ENCODE measurements around the gene ABTB1. TPM values are rescaled to one million over a fixed set of nuclear protein-coding genes. Genes with fewer than 3 reads are reported as not detected.

Gene ABTB1
- total and polyA plus RNA-seq, 2 donors (not counting 1 experiment from before 2014, with no cell fraction given): 141 to 259 TPM

DNA sequence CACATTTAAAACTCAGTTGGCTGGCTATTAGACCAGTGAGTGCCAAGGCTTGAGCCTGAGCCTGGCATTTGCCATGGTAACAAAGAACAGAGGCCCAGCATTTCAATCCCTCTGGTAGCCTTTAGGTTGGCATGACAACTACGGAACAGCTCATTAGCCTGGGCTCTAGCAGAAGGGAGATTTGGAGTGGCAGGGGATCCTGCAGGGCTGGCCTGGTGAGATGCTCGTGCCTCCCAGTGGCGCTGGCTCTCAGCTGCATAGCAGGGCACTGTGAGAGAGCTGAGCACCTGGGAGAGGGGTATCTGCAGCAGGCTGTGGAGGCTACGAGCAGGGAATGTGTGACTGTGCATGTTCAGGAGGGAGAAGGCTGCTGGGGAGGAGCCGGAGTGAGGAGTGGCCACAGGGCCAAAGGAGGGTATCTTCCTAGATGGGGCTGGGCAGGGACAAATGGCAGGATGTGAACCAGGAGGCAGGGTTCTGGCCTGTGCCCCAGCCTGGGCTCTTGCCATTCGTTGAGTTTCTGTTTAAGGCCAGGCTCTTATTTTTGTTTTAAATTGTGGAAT, 5.6 kb upstream of the ABTB1 start:
- no peaks in the 10 kb centered on the region for H3K9me3 ChIP-seq (ENCODE audit: control extremely low read depth in 1 of 3, control insufficient read depth in 2 of 3, insufficient read depth in 1 of 3, low read length in 2 of 3)
- Mint-ChIP-seq H3K27me3 (no peaks in the 10 kb centered on the region), H3K9me3 (ENCODE audit: insufficient read depth) (no peaks in the 10 kb centered on the region), H3K27ac (no peak overlapping the region), H3K4me1 (peaks cover 9% of the 10 kb centered on the region), H3K4me3 (no peak overlapping the region)
- H4K20me1 ChIP-seq (ENCODE audit: control insufficient read depth, insufficient read depth, low read length, poor library complexity, severe bottlenecking): no peaks in the 10 kb centered on the region
- no peak overlapping the region for H3K9ac ChIP-seq (ENCODE audit: low read length)
- no peak overlapping the region for H3K27ac ChIP-seq (ENCODE audit: low read length in 2 of 2)
- intact Hi-C loops (cut with micrococcal nuclease): no loop called here
- no peak overlapping the region for H3K4me3 ChIP-seq (ENCODE audit: control extremely low read depth in 1 of 5, extremely low read depth in 1 of 5, insufficient read depth in 1 of 5, low read depth in 2 of 5, low read length in 4 of 5)
- no peaks in the 10 kb centered on the region for H3K27me3 ChIP-seq (replicated peaks in 1 of 4; ENCODE audit: control extremely low read depth in 1 of 4, control insufficient read depth in 3 of 4, insufficient read depth in 4 of 4, low read length in 3 of 4)
- no peak overlapping the region for H2AFZ ChIP-seq (ENCODE audit: insufficient read depth, low read depth, low read length, poor library complexity, severe bottlenecking)
- DNase-seq (no peak), ATAC-seq (ENCODE audit: low read depth) (no peak)
- CTCF ChIA-PET: interaction anchor here (1.9 kb wide), 1 partner anchor 29 kb away, joined by 4 read pairs; no protein-coding TSS in a partner anchor
- H3K4me1 ChIP-seq (ENCODE audit: control insufficient read depth in 2 of 2, insufficient read depth in 2 of 2, low read length in 2 of 2): peaks cover 7 to 9% of the 10 kb centered on the region in 2 donors
- 94% methylated on average over 5 of the region's 6 CpGs for WGBS (ENCODE audit: insufficient coverage)
- no peak for TF ChIP-seq EZH2 (IDR thresholded peaks at IDR 0.05; ENCODE audit: borderline replicate concordance, insufficient read depth, low read depth, low read length, poor library complexity, severe bottlenecking)
- TF ChIP-seq, protein P1, sequence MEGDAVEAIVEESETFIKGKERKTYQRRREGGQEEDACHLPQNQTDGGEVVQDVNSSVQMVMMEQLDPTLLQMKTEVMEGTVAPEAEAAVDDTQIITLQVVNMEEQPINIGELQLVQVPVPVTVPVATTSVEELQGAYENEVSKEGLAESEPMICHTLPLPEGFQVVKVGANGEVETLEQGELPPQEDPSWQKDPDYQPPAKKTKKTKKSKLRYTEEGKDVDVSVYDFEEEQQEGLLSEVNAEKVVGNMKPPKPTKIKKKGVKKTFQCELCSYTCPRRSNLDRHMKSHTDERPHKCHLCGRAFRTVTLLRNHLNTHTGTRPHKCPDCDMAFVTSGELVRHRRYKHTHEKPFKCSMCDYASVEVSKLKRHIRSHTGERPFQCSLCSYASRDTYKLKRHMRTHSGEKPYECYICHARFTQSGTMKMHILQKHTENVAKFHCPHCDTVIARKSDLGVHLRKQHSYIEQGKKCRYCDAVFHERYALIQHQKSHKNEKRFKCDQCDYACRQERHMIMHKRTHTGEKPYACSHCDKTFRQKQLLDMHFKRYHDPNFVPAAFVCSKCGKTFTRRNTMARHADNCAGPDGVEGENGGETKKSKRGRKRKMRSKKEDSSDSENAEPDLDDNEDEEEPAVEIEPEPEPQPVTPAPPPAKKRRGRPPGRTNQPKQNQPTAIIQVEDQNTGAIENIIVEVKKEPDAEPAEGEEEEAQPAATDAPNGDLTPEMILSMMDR (IDR thresholded peaks at IDR 0.05): no peak
- H3K36me3 ChIP-seq (replicated peaks in 1 of 2; ENCODE audit: control extremely low read depth in 1 of 2, control insufficient read depth in 1 of 2, extremely low read depth in 1 of 2, insufficient read depth in 2 of 2, low read length in 1 of 2): no peaks in the 10 kb centered on the region
- no peak overlapping the region for H3K4me2 ChIP-seq (replicated peaks; ENCODE audit: low read depth, low read length, poor library complexity, severe bottlenecking)
- H3K79me2 ChIP-seq (ENCODE audit: control insufficient read depth, insufficient read depth, low read length): peaks cover 7% of the 10 kb centered on the region
- POLR2A ChIA-PET: no interaction called here

DNA sequence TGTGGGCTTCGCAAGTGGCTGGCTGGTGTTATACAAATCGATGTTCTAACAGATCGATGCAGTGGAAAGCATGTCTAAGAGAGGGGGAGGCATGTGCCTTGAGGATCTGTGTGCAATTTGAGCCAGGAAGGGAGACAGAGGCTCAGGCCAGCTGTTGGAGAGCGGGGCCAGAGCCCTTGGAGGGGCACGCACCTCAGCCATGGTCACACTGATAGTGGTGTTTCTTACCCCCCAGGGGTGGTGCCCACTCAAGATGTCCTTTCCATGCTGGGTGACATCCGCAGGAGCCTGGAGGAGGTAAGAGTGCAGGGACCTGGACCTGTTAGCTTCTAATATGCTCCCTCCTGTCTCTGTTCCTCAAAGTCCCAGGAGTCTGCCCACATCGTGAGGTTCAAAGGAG, 3.8 kb upstream of the ABTB1 start:
- Histone ChIP-seq H3K79me2 (ENCODE audit: control insufficient read depth, insufficient read depth, low read length) (peaks cover 20% of the 10 kb centered on the region), H4K20me1 (ENCODE audit: control insufficient read depth, insufficient read depth, low read length, poor library complexity, severe bottlenecking) (peaks cover 8% of the 10 kb centered on the region), H3K4me3 (ENCODE audit: control extremely low read depth in 1 of 5, extremely low read depth in 1 of 5, insufficient read depth in 1 of 5, low read depth in 2 of 5, low read length in 4 of 5) (no peak overlapping the region), H3K4me2 (replicated peaks; ENCODE audit: low read depth, low read length, poor library complexity, severe bottlenecking) (no peak overlapping the region), H3K9ac (ENCODE audit: low read length) (no peak overlapping the region), H2AFZ (ENCODE audit: insufficient read depth, low read depth, low read length, poor library complexity, severe bottlenecking) (no peak overlapping the region), H3K9me3 (ENCODE audit: control extremely low read depth in 1 of 3, control insufficient read depth in 2 of 3, insufficient read depth in 1 of 3, low read length in 2 of 3) (no peaks in the 10 kb centered on the region), H3K27me3 (replicated peaks in 1 of 4; ENCODE audit: control extremely low read depth in 1 of 4, control insufficient read depth in 3 of 4, insufficient read depth in 4 of 4, low read length in 3 of 4) (no peaks in the 10 kb centered on the region), H3K27ac (ENCODE audit: low read length in 2 of 2) (no peak overlapping the region), H3K36me3 (replicated peaks in 1 of 2; ENCODE audit: control extremely low read depth in 1 of 2, control insufficient read depth in 1 of 2, extremely low read depth in 1 of 2, insufficient read depth in 2 of 2, low read length in 1 of 2) (no peaks in the 10 kb centered on the region), H3K4me1 (ENCODE audit: control insufficient read depth in 2 of 2, insufficient read depth in 2 of 2, low read length in 2 of 2) (peaks cover 13 to 17% of the 10 kb centered on the region in 2 donors)
- no peak for ATAC-seq (ENCODE audit: low read depth)
- no peak overlapping the region for H3K27ac Mint-ChIP-seq
- no peaks in the 10 kb centered on the region for H3K27me3 Mint-ChIP-seq
- TF ChIP-seq EZH2 (IDR thresholded peaks at IDR 0.05; ENCODE audit: borderline replicate concordance, insufficient read depth, low read depth, low read length, poor library complexity, severe bottlenecking): no peak
- TF ChIP-seq, protein P1 (IDR thresholded peaks at IDR 0.05): no peak
- peaks cover 16% of the 10 kb centered on the region for H3K4me1 Mint-ChIP-seq
- no peak overlapping the region for H3K4me3 Mint-ChIP-seq
- DNase-seq: no peak
- POLR2A ChIA-PET: no interaction called here
- intact Hi-C loops (cut with micrococcal nuclease): no loop called here
- WGBS (ENCODE audit: insufficient coverage): 98% methylated on average over 6 of the region's 7 CpGs
- CTCF ChIA-PET: interaction anchor here (1.9 kb wide), 1 partner anchor 28 kb away, joined by 4 read pairs; no protein-coding TSS in a partner anchor
- no peaks in the 10 kb centered on the region for H3K9me3 Mint-ChIP-seq (ENCODE audit: insufficient read depth)
